Neural progenitor cell (in vitro differentiated cells): ENCODE data around the gene C10orf105.

Source experiments
- CTCF ChIP-seq: fragments of 200-600 bp; sonication (generic); IDR thresholded peaks from 2 replicates; pipeline ENCODE4 v1.5.1; 2017; ENCODE audit warnings: antibody characterized with exemption, mild to moderate bottlenecking
- EZH2 ChIP-seq: fragments of 200-600 bp; sonication (generic); IDR thresholded peaks from 2 replicates; pipeline ENCODE4 v1.6.1; 2017; ENCODE audit warnings: antibody characterized with exemption, mild to moderate bottlenecking, moderate library complexity
- EZH2phosphoT487 ChIP-seq: fragments of 200-600 bp; sonication (generic); IDR thresholded peaks from 2 replicates; pipeline ENCODE4 v1.6.1; 2017; ENCODE audit warnings: antibody characterized with exemption

GRCh38 chr10:71687480-71687879, 32.1 kb downstream of the C10orf105 start:
- TF ChIP-seq CTCF (no peak), EZH2 (no peak), EZH2phosphoT487 (no peak)
